Lower lobe of right lung (tissue), 2 donors: ENCODE measurements around the gene PCDHA2. TPM values are rescaled to one million over a fixed set of nuclear protein-coding genes. Genes with fewer than 3 reads are reported as not detected.
A peak's percentile ranks its signal among the peaks of the same experiment; 100 is the strongest.
"Not testable (repeated sequence)": the region's sequence is repeated elsewhere in the genome, so short reads cannot be mapped to it uniquely, and the experiment has no call there.

ENCODE experiments used
- ATAC-seq, 2 donors: fragments of 200-7000 bp; cut with Tn5 transposase; one replicate each; pipeline ENCODE4 v1.9.1; 2020 to 2022; ENCODE audit warnings: mild to moderate bottlenecking in 2 of 2, moderate library complexity in 2 of 2
- DNase-seq: peaks from one replicate; pipeline ENCODE4 v3.0.0-alpha.2; 2020
- H3K27ac ChIP-seq: fragments of 200-600 bp; one replicate; pipeline ENCODE4 v1.8.0; 2022
- H3K27me3 ChIP-seq: fragments of 200-600 bp; one replicate; pipeline ENCODE4 v1.8.0; 2022; ENCODE audit warnings: low read depth
- H3K36me3 ChIP-seq: fragments of 200-600 bp; one replicate; pipeline ENCODE4 v1.8.0; 2022; ENCODE audit warnings: mild to moderate bottlenecking
- H3K4me1 ChIP-seq: fragments of 200-600 bp; one replicate; pipeline ENCODE4 v1.8.0; 2022
- H3K4me3 ChIP-seq: fragments of 200-600 bp; one replicate; pipeline ENCODE4 v1.8.0; 2022; ENCODE audit warnings: mild to moderate bottlenecking
- H3K9me3 ChIP-seq: fragments of 200-600 bp; one replicate; pipeline ENCODE4 v1.8.0; 2022
- CTCF ChIP-seq: fragments of 200-600 bp; IDR thresholded peaks from one replicate; pipeline ENCODE4 v1.8.0; 2022; ENCODE audit warnings: antibody characterized with exemption, mild to moderate bottlenecking
- intact Hi-C: fragments of 100-400 bp; cut with DNase I; formaldehyde crosslinking; loops from one replicate; pipeline ENCODE4 v1.11.0; 2022
- total RNA-seq: library from RNA; stranded (reverse); fragmentation: NEBNext Ultra II Directional; extraction: Animal tissue kit (Norgen Biotek cat#: 25700); gene quantifications from one replicate; pipeline ENCODE4 v1.2.1, GENCODE V29; 2021
- donor health status: DM: no; HTN: yes; CAD: no; lungs with severe emphysema.

The PCDHA2 gene
- total RNA-seq, 1 donor from 2014 or later = not detected

- H3K9me3 ChIP-seq = peaks cover 10% of the 10 kb centered on the region
- H3K36me3 ChIP-seq = no peaks in the 10 kb centered on the region
- no peak for TF ChIP-seq CTCF
- no peak overlapping the region for H3K4me3 ChIP-seq
- H3K27ac ChIP-seq = no peak overlapping the region
- peak; percentile 48 for DNase-seq
- intact Hi-C loops = no loop called here
- no peaks in the 10 kb centered on the region for H3K4me1 ChIP-seq
- ATAC-seq = no peak
- peaks cover 8% of the 10 kb centered on the region for H3K27me3 ChIP-seq
Observed at GRCh38 chr5:140808889-140809291, 14.2 kb downstream of the PCDHA2 start.

- TF ChIP-seq CTCF = peak; percentile 44
- no peaks in the 10 kb centered on the region for H3K9me3 ChIP-seq
- H3K4me3 ChIP-seq = peak within 1 kb of the TSS; percentile 16
- H3K27me3 ChIP-seq = peaks cover 13% of the 10 kb centered on the region
- DNase-seq = no peak
- no peaks in the 10 kb centered on the region for H3K4me1 ChIP-seq
- H3K27ac ChIP-seq = no peak within 1 kb of the TSS
- no peaks in the 10 kb centered on the region for H3K36me3 ChIP-seq
- ATAC-seq = no peak
- intact Hi-C loops = no loop called here
Observed at GRCh38 chr5:140821375-140822280, 27.0 kb downstream of the PCDHA2 start, which contains the start of gene PCDHA5. TSS of gene PCDHA5 (plus strand) at chr5:140821613.

- ATAC-seq = no peak
- no peaks in the 10 kb centered on the region for H3K9me3 ChIP-seq
- no peak for DNase-seq
- intact Hi-C loops = no loop called here
- no peak overlapping the region for H3K4me3 ChIP-seq
- no peaks in the 10 kb centered on the region for H3K36me3 ChIP-seq
- no peak overlapping the region for H3K27ac ChIP-seq
- H3K4me1 ChIP-seq = no peaks in the 10 kb centered on the region
- H3K27me3 ChIP-seq = peaks cover 18% of the 10 kb centered on the region
- no peak for TF ChIP-seq CTCF
Observed at GRCh38 chr5:140822281-140822629, 27.6 kb downstream of the PCDHA2 start.

GRCh38 chr5:140822969-140823368, 28.3 kb downstream of the PCDHA2 start:
- peaks cover 21% of the 10 kb centered on the region for H3K27me3 ChIP-seq
- H3K9me3 ChIP-seq, H3K27ac ChIP-seq, DNase-seq, intact Hi-C loops, H3K4me1 ChIP-seq, ATAC-seq, H3K4me3 ChIP-seq, H3K36me3 ChIP-seq: not testable (repeated sequence)

- H3K36me3 ChIP-seq = no peaks in the 10 kb centered on the region
- H3K4me1 ChIP-seq = no peaks in the 10 kb centered on the region
- TF ChIP-seq CTCF = no peak
- H3K4me3 ChIP-seq = no peak overlapping the region
- DNase-seq (no peak), ATAC-seq (no peak)
- intact Hi-C loops = no loop called here
- peaks cover 26% of the 10 kb centered on the region for H3K27me3 ChIP-seq
- H3K27ac ChIP-seq = no peak overlapping the region
- peaks cover 7% of the 10 kb centered on the region for H3K9me3 ChIP-seq
Observed at GRCh38 chr5:140823475-140823874, 28.8 kb downstream of the PCDHA2 start.

GRCh38 chr5:140827704-140828361, 33.2 kb downstream of the PCDHA2 start, which contains the start of gene PCDHA6:
TSS of gene PCDHA6 (plus strand) at chr5:140827960. CDS start at chr5:140828092, 132 bp downstream.
- intact Hi-C loops = no loop called here
- ATAC-seq = no peak
- peaks cover 28% of the 10 kb centered on the region for H3K27me3 ChIP-seq

More at GRCh38 chr5:140827704-140828361, 33.2 kb downstream of the PCDHA2 start, which contains the start of gene PCDHA6:
- no peak for TF ChIP-seq CTCF
- peaks cover 19% of the 10 kb centered on the region for H3K9me3 ChIP-seq
- H3K27ac ChIP-seq = no peak within 1 kb of the TSS
- no peak for DNase-seq
- H3K4me3 ChIP-seq = no peak within 1 kb of the TSS
- no peaks in the 10 kb centered on the region for H3K4me1 ChIP-seq
- H3K36me3 ChIP-seq = no peaks in the 10 kb centered on the region
